Astrocyte (in vitro differentiated cells and primary cell): ENCODE measurements around the gene KRT7.

Source experiments
- CTCF ChIP-seq: IDR thresholded peaks from 2 replicates; pipeline ENCODE4 v1.5.1; 2011; ENCODE audit warnings: low read depth, mild to moderate bottlenecking, inconsistent platforms, low read length, moderate library complexity; ENCODE audit not compliant: insufficient read depth
- EZH2 ChIP-seq: IDR thresholded peaks from 2 replicates; pipeline ENCODE4 v1.6.1; 2012; ENCODE audit warnings: mild to moderate bottlenecking, low read length, inconsistent platforms; ENCODE audit not compliant: insufficient read depth

- no peak for TF ChIP-seq CTCF
- TF ChIP-seq EZH2: no peak
Measured at GRCh38 chr12:52243259-52243855, 10.3 kb downstream of the KRT7 start.
